SK-N-SH (cell line): ENCODE results near the gene CCDC127.

Experiments
- CHD2 ChIP-seq: fragments of 150-350 bp; IDR thresholded peaks from 2 replicates; pipeline ENCODE4 v1.6.1; 2018; ENCODE audit warnings: low read length; ENCODE audit not compliant: partially characterized antibody
- FOXM1 ChIP-seq: IDR thresholded peaks from 2 replicates; pipeline ENCODE4 v1.4.0; 2012; ENCODE audit warnings: low read depth, mild to moderate bottlenecking
- GATA2 ChIP-seq: sonication (generic); formaldehyde crosslinking; IDR thresholded peaks from 2 replicates; pipeline ENCODE4 v1.5.0; 2020; ENCODE audit warnings: mild to moderate bottlenecking, missing genetic modification reagents
- NRF1 ChIP-seq: IDR thresholded peaks from 2 replicates; pipeline ENCODE4 v1.6.1; 2012; ENCODE audit warnings: low read depth, mild to moderate bottlenecking, low read length
- POLR2AphosphoS5 ChIP-seq: IDR thresholded peaks from 2 replicates; pipeline ENCODE4 v1.6.1; 2012; ENCODE audit warnings: low read depth, low read length
- TF ChIP-seq, protein P1 (sequence below): IDR thresholded peaks from 2 replicates; pipeline ENCODE4 v1.4.0; 2012; ENCODE audit warnings: low read depth
- TF ChIP-seq, protein P2 (sequence below): fragments of 200-600 bp; sonication (generic); IDR thresholded peaks from 2 replicates; pipeline ENCODE4 v1.6.1; 2017; ENCODE audit warnings: antibody characterized with exemption, mild to moderate bottlenecking, moderate library complexity
- TF ChIP-seq, protein P3 (sequence below): IDR thresholded peaks from 2 replicates; pipeline ENCODE4 v1.6.1; 2012; ENCODE audit warnings: mild to moderate bottlenecking, low read depth, low read length, moderate library complexity

DNA sequence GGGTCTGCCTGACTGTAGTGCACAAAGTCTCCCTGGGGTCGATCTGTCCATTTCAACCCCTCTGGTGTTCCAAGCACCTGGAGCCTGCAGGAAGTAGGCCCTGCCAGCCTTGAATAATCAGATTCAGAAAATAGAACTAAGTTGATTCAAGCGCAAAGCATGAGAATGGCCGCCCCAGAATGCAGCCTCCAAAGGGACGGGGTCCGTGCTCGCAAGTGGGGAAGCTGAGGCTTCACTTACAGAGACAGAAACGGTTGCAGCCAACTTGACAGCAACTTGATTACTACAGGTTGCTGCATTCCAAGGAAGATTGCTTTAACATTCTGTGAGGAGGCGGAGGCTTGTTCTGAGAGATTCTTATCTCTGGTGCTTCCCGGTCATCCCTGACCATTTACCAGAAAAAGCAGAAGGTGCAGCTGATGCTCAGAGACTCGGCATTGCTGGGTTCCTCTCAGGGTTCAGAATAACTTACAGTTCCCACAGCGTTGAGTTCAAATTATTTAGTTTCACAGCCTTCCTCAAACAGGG is 41.6 kb downstream of the CCDC127 start:
- TF ChIP-seq, protein P1, sequence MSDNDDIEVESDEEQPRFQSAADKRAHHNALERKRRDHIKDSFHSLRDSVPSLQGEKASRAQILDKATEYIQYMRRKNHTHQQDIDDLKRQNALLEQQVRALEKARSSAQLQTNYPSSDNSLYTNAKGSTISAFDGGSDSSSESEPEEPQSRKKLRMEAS = no peak
- TF ChIP-seq GATA2 = no peak
- no peak for TF ChIP-seq FOXM1
- TF ChIP-seq, protein P2, sequence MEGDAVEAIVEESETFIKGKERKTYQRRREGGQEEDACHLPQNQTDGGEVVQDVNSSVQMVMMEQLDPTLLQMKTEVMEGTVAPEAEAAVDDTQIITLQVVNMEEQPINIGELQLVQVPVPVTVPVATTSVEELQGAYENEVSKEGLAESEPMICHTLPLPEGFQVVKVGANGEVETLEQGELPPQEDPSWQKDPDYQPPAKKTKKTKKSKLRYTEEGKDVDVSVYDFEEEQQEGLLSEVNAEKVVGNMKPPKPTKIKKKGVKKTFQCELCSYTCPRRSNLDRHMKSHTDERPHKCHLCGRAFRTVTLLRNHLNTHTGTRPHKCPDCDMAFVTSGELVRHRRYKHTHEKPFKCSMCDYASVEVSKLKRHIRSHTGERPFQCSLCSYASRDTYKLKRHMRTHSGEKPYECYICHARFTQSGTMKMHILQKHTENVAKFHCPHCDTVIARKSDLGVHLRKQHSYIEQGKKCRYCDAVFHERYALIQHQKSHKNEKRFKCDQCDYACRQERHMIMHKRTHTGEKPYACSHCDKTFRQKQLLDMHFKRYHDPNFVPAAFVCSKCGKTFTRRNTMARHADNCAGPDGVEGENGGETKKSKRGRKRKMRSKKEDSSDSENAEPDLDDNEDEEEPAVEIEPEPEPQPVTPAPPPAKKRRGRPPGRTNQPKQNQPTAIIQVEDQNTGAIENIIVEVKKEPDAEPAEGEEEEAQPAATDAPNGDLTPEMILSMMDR = no peak
- TF ChIP-seq NRF1 = no peak
- no peak for TF ChIP-seq POLR2AphosphoS5
- TF ChIP-seq, protein P3, sequence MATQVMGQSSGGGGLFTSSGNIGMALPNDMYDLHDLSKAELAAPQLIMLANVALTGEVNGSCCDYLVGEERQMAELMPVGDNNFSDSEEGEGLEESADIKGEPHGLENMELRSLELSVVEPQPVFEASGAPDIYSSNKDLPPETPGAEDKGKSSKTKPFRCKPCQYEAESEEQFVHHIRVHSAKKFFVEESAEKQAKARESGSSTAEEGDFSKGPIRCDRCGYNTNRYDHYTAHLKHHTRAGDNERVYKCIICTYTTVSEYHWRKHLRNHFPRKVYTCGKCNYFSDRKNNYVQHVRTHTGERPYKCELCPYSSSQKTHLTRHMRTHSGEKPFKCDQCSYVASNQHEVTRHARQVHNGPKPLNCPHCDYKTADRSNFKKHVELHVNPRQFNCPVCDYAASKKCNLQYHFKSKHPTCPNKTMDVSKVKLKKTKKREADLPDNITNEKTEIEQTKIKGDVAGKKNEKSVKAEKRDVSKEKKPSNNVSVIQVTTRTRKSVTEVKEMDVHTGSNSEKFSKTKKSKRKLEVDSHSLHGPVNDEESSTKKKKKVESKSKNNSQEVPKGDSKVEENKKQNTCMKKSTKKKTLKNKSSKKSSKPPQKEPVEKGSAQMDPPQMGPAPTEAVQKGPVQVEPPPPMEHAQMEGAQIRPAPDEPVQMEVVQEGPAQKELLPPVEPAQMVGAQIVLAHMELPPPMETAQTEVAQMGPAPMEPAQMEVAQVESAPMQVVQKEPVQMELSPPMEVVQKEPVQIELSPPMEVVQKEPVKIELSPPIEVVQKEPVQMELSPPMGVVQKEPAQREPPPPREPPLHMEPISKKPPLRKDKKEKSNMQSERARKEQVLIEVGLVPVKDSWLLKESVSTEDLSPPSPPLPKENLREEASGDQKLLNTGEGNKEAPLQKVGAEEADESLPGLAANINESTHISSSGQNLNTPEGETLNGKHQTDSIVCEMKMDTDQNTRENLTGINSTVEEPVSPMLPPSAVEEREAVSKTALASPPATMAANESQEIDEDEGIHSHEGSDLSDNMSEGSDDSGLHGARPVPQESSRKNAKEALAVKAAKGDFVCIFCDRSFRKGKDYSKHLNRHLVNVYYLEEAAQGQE = no peak
- no peak for TF ChIP-seq CHD2
